Endometrial microvascular endothelial cells (primary cell): ENCODE results near the gene CACNA1C. TPM values are rescaled to one million over a fixed set of nuclear protein-coding genes. Genes with fewer than 3 reads are reported as not detected.

Source experiments
- in situ Hi-C: cut with HindIII; loops from 2 replicates; pipeline ENCODE4 v1.10.0; 2017; ENCODE audit warnings: low sequenced_read_pairs, low pct_unique_long_range_greater_than_20kb; ENCODE audit errors: inconsistent ontology term
- total RNA-seq: library from RNA; depleted of rRNA; stranded (reverse); fragments of >200 nt; gene quantifications from one replicate; pipeline ENCODE4 v1.2.3, GENCODE V29; 2015; ENCODE audit errors: inconsistent ontology term

CACNA1C gene
- total RNA-seq, 1 donor from 2014 or later: not detected

DNA sequence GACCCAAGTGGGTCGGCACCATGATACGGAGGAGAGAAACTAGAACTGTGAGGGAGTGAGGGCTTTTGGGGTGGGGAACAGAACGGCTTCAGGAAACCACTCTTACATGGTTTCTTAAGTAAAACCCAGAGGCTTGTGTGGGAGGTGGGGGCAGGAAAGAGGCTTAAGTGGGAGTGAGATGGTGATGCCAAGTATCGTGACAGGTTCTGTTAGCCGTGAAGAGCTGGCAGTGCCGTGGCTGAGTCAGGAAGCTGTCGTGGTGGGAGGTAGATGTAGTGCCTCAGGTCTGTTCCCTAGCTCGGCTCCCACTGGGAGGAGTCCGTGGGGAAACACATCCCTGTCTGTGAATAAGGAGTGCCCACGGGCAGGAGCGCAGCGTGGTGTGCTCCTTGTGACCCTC is 556.2 kb downstream of the CACNA1C start:
- in situ Hi-C loops: no loop called here

DNA sequence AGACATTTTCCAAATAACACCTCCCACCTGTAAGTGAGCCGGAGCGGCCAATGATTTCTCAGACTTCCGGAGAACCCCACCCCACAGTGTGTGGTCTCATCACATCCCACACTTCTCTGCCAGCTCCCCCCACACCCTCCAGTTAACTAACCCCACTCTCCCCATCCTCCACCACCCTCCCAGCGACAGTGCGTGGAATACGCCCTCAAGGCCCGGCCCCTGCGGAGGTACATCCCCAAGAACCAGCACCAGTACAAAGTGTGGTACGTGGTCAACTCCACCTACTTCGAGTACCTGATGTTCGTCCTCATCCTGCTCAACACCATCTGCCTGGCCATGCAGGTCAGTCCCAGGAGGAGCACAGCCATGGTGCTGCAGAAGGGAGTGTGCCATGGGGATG is 557.6 kb downstream of the CACNA1C start:
- in situ Hi-C loops: no loop called here

DNA sequence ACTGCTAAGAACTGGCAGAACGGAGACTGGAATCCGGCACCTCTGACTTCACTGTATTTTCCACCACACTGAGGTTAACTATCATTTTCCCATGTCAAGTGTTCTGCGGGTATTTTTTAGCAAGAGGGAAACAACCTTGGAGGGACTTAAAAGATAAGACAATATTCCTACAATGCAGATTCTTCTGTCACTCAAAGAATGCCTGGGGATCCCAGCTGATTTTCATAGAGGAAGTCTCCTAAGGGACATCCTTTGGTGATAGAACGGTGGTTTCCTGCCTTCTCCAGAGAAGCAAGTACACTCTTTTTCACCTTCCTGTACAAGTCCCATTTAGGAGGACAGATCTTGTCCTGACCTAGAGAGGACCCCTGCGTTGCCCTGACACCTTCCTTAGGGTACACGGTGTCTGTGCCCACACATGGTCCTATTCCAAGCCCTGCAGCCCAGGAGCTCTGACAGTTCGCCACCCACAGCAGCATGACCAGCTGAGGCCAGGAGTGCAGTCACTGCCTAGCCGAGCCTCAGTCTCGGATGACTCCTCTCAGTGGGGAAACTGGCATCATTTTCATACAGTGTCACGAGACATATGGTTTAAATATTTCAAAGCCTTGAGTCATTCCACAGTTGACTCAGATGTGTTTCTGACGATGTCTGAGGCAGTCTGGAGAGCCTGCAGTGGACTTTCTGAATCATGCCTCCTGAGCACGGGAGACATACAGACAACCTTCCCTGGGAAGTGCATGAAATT is 560.7 kb downstream of the CACNA1C start:
- in situ Hi-C loops: no loop called here

DNA sequence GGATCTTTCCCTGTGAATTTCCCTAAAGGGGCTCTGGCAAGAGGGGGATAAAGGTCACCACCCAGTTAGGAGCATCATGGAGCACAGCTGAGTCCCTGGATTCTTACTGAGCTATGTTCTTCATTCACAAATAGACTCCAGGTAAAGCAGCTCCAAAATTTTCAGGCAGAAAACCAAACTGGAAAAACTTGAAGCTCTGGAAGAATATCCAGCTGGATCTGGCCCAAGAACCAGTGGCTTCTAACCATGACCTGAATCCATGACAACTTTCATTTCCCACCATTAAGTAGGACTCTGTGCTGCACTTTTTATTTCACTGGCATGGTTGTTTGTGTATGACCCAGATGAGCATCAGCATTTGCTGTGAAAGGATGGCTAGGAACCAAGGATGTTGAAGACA is 561.6 kb downstream of the CACNA1C start:
- in situ Hi-C loops: no loop called here

DNA sequence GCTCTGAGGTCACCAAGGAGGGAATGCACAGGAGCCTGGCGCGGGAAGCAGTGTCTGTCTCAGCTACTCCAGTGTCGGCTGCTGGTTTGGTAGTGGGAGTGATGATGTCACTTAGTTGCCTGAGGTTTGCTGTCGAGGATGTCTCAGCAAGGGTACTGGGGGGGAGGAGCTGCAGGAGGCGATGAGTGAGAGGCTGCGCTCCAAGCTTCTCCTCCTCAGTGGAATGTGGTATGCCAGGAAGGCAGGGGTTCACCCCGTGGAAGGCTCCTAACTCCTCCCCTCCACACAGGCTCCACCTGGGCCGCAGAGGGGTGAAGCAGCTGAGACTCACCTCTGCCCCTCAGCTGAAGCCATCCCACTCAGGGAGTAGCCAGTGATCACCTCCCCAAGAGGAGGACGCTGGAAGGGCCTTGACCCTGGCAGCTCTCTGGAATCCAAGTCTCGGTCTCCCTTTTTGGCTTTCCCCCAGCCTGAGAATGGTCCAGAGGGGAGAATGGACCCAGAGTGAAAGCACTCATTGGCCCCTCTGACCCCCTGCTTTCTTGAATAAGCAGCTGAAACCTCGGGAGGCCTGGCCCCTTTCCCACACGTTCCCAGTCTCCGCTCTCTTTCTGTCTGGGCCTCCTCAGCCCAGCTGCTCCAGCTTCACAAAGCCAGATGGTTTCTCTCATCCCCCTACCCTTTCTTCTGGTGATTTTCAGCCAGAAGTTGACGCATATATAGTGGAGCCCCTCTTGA is 563.0 kb downstream of the CACNA1C start:
- in situ Hi-C loops: no loop called here

DNA sequence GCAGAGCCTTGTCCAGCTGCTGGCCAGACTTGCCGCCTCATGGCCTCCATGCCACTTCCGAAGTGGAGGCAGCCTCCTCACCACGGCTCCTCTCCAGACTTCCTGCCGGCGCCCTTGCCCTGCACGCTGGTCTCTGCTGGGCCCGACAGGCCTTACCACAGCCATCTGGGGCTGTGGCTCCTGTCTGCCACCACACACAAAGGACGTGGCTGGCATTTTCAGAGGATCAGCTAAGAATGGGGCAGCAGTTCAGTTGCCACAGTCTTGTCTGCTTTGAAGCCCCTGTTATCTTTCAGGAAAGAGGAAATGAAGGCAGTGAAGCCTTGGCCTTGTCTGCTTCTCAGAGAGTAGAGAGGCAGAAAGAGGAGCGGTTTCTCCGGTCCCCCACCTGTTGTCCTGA is 564.0 kb downstream of the CACNA1C start:
- in situ Hi-C loops: no loop called here

DNA sequence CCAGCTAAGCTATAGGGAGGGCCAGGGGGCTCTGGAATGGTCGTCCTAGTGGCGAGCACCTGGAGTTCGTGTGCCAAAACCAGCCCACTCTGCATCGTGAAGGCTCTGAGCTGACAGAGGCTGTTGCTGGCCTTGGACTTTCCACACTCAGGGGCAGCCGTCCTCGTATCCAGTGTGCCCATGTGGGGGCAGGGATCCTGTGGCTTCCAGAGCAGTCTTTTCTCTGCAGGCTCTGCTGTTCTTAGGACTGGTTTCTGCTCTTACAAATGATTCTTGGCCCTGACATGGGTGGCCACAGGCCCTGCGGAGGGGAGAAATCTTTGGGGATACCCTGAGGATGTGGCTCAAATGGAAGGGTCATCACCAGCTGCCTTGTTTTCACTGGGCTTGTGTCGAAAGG is 564.6 kb downstream of the CACNA1C start:
- in situ Hi-C loops: no loop called here

DNA sequence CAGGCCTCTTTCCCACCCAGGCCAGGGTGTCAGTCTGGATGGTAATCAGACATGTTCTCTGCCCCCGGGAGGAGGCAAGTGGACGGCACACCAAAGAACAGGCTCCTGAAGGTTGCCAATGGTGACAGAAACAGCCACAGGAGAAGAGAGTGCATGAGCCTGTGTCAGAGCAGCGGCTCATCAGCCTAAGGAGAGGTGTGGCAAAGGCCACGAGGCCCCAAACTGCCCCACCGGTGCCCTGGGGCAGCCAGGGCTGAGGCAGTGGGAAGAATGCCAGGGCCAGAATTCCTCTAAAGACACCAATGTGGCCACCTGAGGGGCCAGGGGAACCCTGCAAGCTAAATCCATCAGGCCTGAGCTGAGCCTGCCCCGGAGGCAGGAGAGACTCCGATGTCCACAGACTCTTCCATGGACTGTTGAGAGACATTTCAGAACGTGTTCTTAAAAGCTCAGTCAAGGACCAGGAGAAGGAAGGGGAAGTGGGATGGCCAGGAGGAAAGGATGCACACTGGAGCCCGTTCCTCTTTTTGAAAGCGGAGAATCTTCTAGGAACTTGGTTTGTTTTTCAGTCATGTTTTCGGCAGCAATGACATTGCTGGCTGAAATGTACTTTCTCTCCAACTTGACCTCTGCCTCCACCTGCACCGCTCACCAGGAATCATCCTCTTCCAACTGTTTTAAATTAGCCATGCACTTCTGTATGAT is 565.7 kb downstream of the CACNA1C start:
- in situ Hi-C loops: no loop called here

DNA sequence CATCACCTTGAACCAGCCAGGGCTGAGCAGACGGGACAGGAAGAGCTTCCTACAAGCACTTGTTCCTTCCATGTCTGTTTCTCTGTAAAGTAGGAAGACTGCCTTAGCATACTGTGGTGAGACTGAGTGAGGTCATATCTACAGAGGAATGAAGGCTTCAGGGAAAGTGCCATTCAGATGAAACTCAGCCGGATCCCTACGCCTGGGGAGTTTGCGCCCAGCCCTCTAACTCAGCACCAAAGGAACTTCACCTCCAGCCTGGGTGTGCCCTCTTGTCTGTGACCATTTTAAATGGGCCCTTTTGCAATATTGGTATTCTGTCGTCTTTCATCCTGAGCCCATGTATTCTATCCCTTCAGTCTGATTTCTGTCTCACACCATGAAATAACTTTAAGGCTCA is 566.3 kb downstream of the CACNA1C start:
- in situ Hi-C loops: no loop called here

DNA sequence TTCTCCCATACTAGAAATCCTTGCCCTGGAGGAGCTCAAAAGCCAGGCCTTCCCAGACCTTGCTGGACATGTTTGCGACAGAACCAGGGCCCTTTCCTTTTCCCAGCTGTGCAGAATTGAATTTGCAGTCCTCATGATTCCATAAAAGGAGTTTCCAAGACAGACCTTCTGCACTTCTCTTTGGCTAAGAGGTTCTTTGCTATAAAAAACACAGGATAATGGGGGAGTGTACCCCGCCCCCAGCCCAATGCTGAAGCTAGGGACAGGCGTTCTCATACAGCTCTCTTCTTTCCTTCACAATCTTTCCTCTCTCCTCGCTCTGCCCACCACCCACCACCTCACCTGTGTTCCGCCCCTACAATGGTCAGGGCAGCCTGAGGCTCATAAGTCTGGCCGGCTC is 569.7 kb downstream of the CACNA1C start:
- in situ Hi-C loops: no loop called here

DNA sequence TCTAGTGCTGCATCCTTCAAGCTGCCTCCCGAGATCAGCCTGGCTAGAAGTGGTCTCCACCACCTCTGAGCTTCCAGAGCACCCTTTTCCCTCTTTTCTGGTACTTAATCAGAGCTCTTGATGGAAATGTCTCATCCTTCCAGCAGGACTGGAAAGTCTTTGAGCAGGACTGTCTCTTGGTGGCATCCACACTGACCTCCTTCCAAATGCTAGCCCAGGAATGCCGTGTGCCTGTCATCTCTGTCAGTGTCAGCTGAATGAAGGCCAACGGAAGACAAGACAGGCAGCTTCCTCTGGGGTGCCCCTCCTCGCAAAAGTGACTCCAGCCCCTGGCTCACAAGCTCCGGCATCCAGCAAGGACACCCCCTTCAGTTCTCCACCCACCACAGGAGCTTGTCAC is 570.7 kb downstream of the CACNA1C start:
- in situ Hi-C loops: no loop called here

DNA sequence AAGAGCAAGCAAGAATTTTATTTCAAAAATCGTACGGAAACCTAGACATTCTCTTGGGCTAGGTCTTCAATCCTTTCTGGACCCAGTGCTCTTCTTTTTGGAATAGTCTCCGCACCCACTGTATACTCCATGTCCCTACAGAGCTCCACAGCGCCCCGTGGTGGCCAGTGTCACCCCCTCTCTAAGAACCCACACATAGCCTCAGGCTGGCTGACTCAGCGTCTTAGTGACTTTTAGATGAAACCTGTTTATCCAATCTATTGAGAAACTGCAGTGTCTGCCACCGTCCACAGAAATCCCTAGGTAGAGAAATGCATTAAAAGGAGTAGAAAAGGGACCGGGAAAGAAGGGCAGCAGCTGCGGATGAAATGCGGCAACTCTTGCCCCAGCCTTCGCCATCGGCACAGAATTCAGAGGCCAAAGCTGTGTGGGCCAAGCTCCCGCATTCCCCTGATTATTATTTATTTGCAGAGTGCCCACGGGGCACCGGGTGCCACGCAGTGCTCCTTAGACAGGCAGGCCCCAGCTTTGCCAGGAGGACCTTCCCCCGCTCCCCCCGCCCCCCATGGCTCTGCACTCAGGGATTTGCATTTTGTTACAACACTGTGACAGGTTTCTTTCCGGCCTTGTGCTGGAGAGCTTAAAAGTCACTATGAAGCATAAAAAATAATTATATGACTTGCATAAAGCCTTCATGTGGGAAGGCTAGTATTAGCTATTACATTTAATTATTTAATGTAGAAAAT is 571.9 kb downstream of the CACNA1C start:
- in situ Hi-C loops: no loop called here

DNA sequence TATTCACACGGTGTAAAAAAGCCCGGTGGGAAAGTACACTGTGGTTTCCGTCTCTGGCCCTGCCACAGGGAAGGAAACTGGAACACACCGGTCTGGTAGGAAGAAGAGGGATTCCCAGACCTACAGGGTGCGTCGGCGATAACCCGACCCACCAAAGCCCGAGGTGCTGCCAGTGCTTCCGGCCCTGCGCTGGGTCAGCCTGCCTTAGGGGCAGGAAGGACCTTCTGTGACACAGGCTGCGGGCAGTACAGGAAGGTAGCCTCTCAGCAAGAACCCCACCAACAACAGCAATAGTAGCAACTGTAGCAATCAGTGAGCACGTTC is 572.5 kb downstream of the CACNA1C start:
- in situ Hi-C loops: no loop called here

DNA sequence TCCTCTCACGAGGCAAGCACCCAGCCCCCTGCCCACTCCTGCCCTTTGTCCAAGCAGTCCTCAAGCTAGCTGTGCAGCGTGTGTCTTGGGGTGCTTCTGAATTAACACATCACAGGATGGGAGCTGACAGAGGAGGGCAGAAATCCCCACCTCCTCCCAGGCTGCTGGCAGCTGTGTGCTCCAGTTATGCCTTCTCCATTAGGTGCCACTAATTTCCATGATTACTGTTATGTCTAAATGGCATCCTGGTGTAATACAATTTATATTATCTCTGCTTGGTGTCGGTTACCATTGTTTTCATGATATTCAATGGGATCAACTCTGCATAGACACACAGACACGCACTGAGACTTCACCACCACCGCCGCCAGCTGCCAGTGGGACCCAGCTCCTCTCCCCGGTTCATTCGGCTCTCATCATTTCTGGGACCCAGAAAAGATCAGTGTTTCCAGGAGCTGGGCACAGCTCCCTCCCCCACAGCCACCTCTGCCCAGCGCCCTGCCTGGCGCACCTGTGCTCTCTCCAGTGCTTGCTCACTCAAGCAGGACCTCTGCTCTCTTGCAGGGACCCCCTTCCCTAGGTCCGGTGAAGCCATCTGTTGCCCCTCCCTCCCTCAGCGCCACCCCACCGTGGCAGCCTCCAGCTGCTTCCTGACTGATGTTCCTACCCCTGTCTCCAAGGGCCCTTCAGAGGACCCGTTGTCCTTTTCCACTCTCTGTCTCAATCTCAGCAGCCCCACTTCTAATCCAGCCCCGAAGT is 574.5 kb downstream of the CACNA1C start:
- in situ Hi-C loops: no loop called here

DNA sequence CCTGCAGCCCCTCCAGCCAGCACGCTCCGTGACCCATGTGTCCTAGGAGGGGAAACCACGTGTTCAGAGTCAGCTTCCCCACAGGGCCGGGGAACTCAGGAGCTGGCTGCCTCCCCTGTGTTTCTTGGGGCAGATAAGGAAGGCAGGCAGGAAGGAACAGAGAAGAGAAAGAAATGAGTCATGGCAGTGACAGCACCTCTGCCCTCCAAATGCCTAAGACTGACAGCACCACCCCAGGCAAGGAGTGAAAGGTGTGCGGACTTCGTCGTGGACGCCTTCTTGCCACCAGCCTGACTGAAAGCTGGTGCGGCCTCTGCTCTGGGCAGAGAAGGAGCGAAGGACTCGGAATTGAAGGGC is 575.0 kb downstream of the CACNA1C start:
- in situ Hi-C loops: no loop called here

DNA sequence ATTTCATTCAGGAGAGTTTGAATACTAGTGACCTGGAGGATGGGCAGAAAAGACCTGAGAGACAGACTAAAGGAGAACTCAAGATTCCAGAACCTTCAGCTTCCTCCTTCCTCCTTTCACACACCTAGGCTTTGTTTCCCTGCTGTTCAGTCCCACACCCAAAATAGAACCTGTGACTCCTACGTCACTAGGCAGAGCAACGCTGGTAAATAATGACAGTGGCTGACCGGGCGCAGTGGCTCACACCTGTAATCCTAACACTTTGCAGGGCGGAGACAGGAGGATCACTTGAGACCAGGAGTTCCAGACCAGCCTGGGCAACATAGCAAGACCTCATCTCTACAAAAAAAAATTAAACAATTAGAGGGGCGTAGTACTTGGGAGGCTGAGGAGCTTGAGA is 575.6 kb downstream of the CACNA1C start:
- in situ Hi-C loops: no loop called here

DNA sequence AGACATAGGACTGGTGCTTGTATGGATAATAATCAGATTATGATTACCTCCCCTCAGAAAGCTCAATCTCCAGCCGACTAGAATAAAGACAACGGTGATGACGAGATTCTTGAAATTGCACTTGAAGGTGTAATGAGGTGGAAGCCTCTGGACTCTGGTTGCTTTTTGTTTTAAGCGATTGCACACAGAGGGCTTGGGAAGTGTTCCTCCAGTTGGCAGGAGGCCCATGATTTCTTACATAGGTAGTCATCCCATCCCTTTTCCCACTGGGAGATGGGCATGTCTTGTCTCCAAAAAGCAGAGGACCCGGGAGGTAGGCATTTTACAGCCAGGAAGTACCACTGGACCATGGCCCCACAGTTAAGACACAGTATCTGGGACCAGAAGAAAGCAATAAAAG is 576.3 kb downstream of the CACNA1C start:
- in situ Hi-C loops: no loop called here

DNA sequence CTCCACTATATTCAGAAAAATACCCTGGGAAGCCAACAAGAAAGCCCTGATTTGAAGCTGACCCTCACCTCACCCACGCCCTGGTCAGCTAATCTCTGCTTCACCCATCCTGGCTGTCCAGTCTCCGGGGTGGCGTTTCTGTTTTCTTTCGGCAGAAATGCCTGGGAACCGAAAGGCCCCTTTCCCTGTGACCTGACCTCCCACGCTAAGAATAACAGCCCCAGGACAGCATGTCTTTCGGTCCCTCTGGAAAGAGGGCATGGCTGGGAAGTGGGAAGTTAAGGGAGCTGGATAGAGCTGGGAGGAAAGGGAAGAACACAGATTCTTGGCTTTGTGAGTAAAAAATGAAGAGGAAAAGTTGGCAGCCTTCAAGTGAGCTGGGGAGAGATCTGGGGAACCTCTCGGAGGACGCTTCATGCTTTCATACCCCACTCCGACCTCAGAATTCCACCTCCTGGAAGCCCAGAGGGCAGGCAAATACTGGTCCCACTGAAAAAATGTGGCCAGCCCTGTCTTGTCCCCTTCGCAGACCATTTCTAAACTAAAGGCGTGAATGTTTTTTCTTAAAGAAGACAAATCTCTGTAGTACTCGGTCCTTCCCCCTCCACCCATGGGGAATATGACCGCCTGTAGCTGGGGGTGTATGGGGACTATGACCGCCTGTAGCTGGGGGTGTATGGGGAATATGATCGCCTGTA is 579.0 kb downstream of the CACNA1C start:
- in situ Hi-C loops: no loop called here
